ENCODE measurements around the gene SARS1. TPM values are rescaled to one million over a fixed set of nuclear protein-coding genes. Genes with fewer than 3 reads are reported as not detected.
A peak's percentile ranks its signal among the peaks of the same experiment; 100 is the strongest.
"Not testable (repeated sequence)": the region's sequence is repeated elsewhere in the genome, so short reads cannot be mapped to it uniquely, and the experiment has no call there.

Gene SARS1
- total RNA-seq, 1 donor from 2014 or later: 118 TPM

- H3K9ac ChIP-seq: peak within 1 kb of the TSS; percentile 36
- no peaks in the 10 kb centered on the region for H3K9me3 ChIP-seq (ENCODE audit: low read depth)
- peaks cover 24% of the 10 kb centered on the region for H3F3A ChIP-seq (ENCODE audit: low read depth)
- H3K4me3 ChIP-seq: peak within 1 kb of the TSS; percentile 70
- peak within 1 kb of the TSS; percentile 74 for H2AFZ ChIP-seq (replicated peaks)
- Mint-ChIP-seq H3K36me3 (peaks cover 13% of the 10 kb centered on the region), H3K9me3 (peaks cover 2% of the 10 kb centered on the region), H3K27me3 (ENCODE audit: insufficient read depth, low read depth) (peaks cover 2% of the 10 kb centered on the region), H3K4me3 (peak within 1 kb of the TSS; percentile 100), H3K4me1 (peaks cover 35% of the 10 kb centered on the region), H3K27ac (peak within 1 kb of the TSS; percentile 93)
- H3K79me2 ChIP-seq (ENCODE audit: low read depth): peaks cover 27% of the 10 kb centered on the region
- TF ChIP-seq EZH2 (IDR thresholded peaks at IDR 0.05) (no peak), EZH2phosphoT487 (IDR thresholded peaks at IDR 0.05) (no peak)
- TF ChIP-seq, protein P1, sequence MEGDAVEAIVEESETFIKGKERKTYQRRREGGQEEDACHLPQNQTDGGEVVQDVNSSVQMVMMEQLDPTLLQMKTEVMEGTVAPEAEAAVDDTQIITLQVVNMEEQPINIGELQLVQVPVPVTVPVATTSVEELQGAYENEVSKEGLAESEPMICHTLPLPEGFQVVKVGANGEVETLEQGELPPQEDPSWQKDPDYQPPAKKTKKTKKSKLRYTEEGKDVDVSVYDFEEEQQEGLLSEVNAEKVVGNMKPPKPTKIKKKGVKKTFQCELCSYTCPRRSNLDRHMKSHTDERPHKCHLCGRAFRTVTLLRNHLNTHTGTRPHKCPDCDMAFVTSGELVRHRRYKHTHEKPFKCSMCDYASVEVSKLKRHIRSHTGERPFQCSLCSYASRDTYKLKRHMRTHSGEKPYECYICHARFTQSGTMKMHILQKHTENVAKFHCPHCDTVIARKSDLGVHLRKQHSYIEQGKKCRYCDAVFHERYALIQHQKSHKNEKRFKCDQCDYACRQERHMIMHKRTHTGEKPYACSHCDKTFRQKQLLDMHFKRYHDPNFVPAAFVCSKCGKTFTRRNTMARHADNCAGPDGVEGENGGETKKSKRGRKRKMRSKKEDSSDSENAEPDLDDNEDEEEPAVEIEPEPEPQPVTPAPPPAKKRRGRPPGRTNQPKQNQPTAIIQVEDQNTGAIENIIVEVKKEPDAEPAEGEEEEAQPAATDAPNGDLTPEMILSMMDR (IDR thresholded peaks at IDR 0.05): peak; percentile 34
- H4K20me1 ChIP-seq (ENCODE audit: low read depth): peaks cover 14% of the 10 kb centered on the region
- no peak within 1 kb of the TSS for H3K27ac ChIP-seq
- H3K36me3 ChIP-seq: no peaks in the 10 kb centered on the region
- H3K27me3 ChIP-seq: no peaks in the 10 kb centered on the region
- H3K4me2 ChIP-seq: peak within 1 kb of the TSS; percentile 94
- DNase-seq (ENCODE audit: low spot score): peak; percentile 98
- peaks cover 17% of the 10 kb centered on the region for H3K4me1 ChIP-seq
Measured at GRCh38 chr1:109282952-109283747, 69.4 kb downstream of the SARS1 start, which contains the start of gene PSRC1. TSS of gene PSRC1 (minus strand) at chr1:109283145.

- Histone ChIP-seq H3K27me3 (no peaks in the 10 kb centered on the region), H3K4me1 (peaks cover 17% of the 10 kb centered on the region), H3K4me2 (peak overlapping the region; percentile 94), H2AFZ (replicated peaks) (peak overlapping the region; percentile 48), H3K27ac (no peak overlapping the region), H3K36me3 (no peaks in the 10 kb centered on the region), H3K9me3 (ENCODE audit: low read depth) (no peaks in the 10 kb centered on the region), H3K79me2 (ENCODE audit: low read depth) (peaks cover 27% of the 10 kb centered on the region), H3F3A (ENCODE audit: low read depth) (peaks cover 17% of the 10 kb centered on the region), H3K4me3 (peak overlapping the region; percentile 70), H3K9ac (no peak overlapping the region), H4K20me1 (ENCODE audit: low read depth) (peaks cover 14% of the 10 kb centered on the region)
- H3K4me1 Mint-ChIP-seq: peaks cover 35% of the 10 kb centered on the region
- TF ChIP-seq EZH2 (IDR thresholded peaks at IDR 0.05): no peak
- TF ChIP-seq, protein P1 (IDR thresholded peaks at IDR 0.05): no peak
- no peak for TF ChIP-seq EZH2phosphoT487 (IDR thresholded peaks at IDR 0.05)
- H3K4me3 Mint-ChIP-seq: peak overlapping the region; percentile 100
- peaks cover 13% of the 10 kb centered on the region for H3K36me3 Mint-ChIP-seq
- no peak for DNase-seq (ENCODE audit: low spot score)
- H3K27ac Mint-ChIP-seq: peak overlapping the region; percentile 93
- H3K9me3 Mint-ChIP-seq: peaks cover 2% of the 10 kb centered on the region
- H3K27me3 Mint-ChIP-seq (ENCODE audit: insufficient read depth, low read depth): peaks cover 2% of the 10 kb centered on the region
Measured at GRCh38 chr1:109283748-109284600, 70.3 kb downstream of the SARS1 start.

DNA sequence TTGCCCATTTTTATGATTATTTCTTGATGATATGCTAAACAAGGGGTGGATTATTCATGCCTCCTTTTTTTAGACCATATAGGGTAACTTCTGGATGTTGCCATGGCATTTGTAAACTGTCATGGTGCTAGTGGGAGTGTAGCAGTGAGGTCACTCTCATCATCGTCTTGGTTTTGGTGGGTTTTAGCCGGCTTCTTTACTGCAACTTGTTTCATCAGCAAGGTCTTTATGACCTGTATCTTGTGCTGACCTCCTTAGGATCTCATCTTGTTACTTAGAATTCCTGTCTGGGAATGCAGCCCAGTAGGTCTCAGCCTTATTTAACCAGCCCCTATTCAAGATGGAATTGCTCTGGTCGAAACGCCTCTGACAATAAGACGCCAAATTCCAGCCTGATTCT lies 73.0 kb downstream of the SARS1 start:
- not testable (repeated sequence) for H3K36me3 ChIP-seq; DNase-seq (ENCODE audit: low spot score); H3K9me3 Mint-ChIP-seq; H3K4me2 ChIP-seq; H3K4me3 ChIP-seq; H3K9me3 ChIP-seq (ENCODE audit: low read depth); H3K27me3 Mint-ChIP-seq (ENCODE audit: insufficient read depth, low read depth); H3K4me1 ChIP-seq; H4K20me1 ChIP-seq (ENCODE audit: low read depth); H3K27ac ChIP-seq; H3K4me3 Mint-ChIP-seq; H3K27me3 ChIP-seq; H3K36me3 Mint-ChIP-seq; H3K9ac ChIP-seq; H2AFZ ChIP-seq (replicated peaks)
- H3K4me1 Mint-ChIP-seq: peaks cover 27% of the 10 kb centered on the region
- H3K27ac Mint-ChIP-seq: peak overlapping the region; percentile 81
- peaks cover 13% of the 10 kb centered on the region for H3F3A ChIP-seq (ENCODE audit: low read depth)
- peaks cover 11% of the 10 kb centered on the region for H3K79me2 ChIP-seq (ENCODE audit: low read depth)

Other genes starting within 250 kb of the SARS1 start
- 8.2 and 17.3 TPM in 2 replicates for gene WDR47, start 171.8 kb upstream of the SARS1 start, total RNA-seq (ENCODE audit: low replicate concordance)
- gene TAF13, start 137.9 kb upstream of the SARS1 start, total RNA-seq (ENCODE audit: low replicate concordance): 26.9 and 48.4 TPM in 2 replicates
- 18.5 and 22.1 TPM in 2 replicates for gene TMEM167B, start 123.2 kb upstream of the SARS1 start, total RNA-seq (ENCODE audit: low replicate concordance)
- 1.5 and 2.0 TPM in 2 replicates for gene ELAPOR1, start 99.8 kb upstream of the SARS1 start, total RNA-seq (ENCODE audit: low replicate concordance)
- 11.1 and 26.5 TPM in 2 replicates for gene CELSR2, start 35.6 kb downstream of the SARS1 start, total RNA-seq (ENCODE audit: low replicate concordance)
- 78.1 and 134 TPM in 2 replicates for gene PSRC1, start 69.2 kb downstream of the SARS1 start, total RNA-seq (ENCODE audit: low replicate concordance)
- not detected in 2 replicates for gene MYBPHL, start 93.1 kb downstream of the SARS1 start, total RNA-seq (ENCODE audit: low replicate concordance)
- 33.3 and 38.9 TPM in 2 replicates for gene SORT1, start 184.0 kb downstream of the SARS1 start, total RNA-seq (ENCODE audit: low replicate concordance)
- gene PSMA5, start 212.5 kb downstream of the SARS1 start, total RNA-seq (ENCODE audit: low replicate concordance): 49.9 and 62.0 TPM in 2 replicates

Data from neural progenitor cell (in vitro differentiated cells).